HEK293T (cell line): ENCODE results near the gene BEST2.

Experiments
- CTBP1 ChIP-seq: fragments of 450-650 bp; IDR thresholded peaks from 2 replicates; pipeline ENCODE4 v1.6.1; 2016; ENCODE audit warnings: borderline replicate concordance
- ELF4 ChIP-seq: fragments of 450-650 bp; IDR thresholded peaks from 2 replicates; pipeline ENCODE4 v1.6.1; 2017; ENCODE audit warnings: antibody characterized with exemption
- L3MBTL2 ChIP-seq: fragments of 450-650 bp; conservative IDR thresholded peaks from 2 replicates; pipeline ENCODE4 v1.6.1; 2016; ENCODE audit warnings: mild to moderate bottlenecking
- SP1 ChIP-seq: fragments of 450-650 bp; IDR thresholded peaks from 2 replicates; pipeline ENCODE4 v1.6.1; 2017
- SUZ12 ChIP-seq: fragments of 450-650 bp; IDR thresholded peaks from 2 replicates; pipeline ENCODE4 v1.6.1; 2016; ENCODE audit warnings: mild to moderate bottlenecking
- TARDBP ChIP-seq: fragments of 450-650 bp; IDR thresholded peaks from 2 replicates; pipeline ENCODE4 v1.6.1; 2016
- TF ChIP-seq, protein P1 (sequence below): fragments of 450-650 bp; IDR thresholded peaks from 2 replicates; pipeline ENCODE4 v1.6.1; 2016

DNA sequence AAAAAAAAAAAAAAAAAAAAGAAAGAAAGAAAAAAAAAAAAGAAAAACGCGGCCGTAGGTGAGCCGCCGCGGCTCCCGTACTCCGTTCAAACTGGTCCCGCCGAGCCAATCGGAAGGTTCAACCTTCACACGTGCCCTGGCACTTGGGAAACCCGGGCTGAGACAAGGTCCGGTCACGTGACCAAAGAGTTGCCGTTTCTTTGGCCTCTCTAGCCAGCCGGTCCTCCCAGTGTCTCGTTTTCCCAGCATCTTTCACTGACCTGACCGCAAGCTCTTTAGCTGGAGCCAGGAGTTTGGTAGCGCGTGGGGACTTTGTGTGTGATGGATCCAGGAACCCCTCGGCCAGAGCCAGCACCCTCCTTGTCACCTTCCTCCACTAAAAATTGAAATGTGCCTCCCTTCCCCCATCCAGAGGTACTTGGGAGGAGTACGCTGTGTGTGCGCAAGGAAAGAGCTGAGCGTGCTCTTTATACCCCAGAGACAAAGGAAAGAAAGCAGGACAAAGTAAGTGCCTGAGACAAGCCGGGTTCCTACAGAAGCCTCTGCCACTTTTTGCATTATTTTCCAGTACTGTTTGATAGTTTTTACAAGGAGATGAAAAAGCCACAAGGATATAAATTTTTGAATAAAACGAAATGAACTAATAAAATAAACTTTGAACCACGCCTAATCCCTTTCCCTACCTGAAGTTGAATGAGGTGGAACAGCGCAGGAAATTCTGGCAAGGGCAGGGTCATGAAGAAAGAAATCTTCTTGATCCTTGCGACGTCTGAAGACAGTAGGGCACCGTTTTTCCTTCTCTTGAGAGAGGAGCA is 28.8 kb upstream of the BEST2 start:
- TF ChIP-seq SUZ12 (no peak), CTBP1 (no peak), TARDBP (no peak), ELF4 (0 out of 2 replicates have a peak, but pooled peaks have one; percentile 24), L3MBTL2 (peak; percentile 56; the same call in 1 of the 2 replicates), SP1 (no peak)
- TF ChIP-seq, protein P1, sequence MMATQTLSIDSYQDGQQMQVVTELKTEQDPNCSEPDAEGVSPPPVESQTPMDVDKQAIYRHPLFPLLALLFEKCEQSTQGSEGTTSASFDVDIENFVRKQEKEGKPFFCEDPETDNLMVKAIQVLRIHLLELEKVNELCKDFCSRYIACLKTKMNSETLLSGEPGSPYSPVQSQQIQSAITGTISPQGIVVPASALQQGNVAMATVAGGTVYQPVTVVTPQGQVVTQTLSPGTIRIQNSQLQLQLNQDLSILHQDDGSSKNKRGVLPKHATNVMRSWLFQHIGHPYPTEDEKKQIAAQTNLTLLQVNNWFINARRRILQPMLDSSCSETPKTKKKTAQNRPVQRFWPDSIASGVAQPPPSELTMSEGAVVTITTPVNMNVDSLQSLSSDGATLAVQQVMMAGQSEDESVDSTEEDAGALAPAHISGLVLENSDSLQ, result no peak
